ENCODE measurements around the gene ZNF75A. TPM values are rescaled to one million over a fixed set of nuclear protein-coding genes. Genes with fewer than 3 reads are reported as not detected.

Gene ZNF75A
- total RNA-seq, 2 donors from 2014 or later, result 34.9 to 41.5 TPM

DNA sequence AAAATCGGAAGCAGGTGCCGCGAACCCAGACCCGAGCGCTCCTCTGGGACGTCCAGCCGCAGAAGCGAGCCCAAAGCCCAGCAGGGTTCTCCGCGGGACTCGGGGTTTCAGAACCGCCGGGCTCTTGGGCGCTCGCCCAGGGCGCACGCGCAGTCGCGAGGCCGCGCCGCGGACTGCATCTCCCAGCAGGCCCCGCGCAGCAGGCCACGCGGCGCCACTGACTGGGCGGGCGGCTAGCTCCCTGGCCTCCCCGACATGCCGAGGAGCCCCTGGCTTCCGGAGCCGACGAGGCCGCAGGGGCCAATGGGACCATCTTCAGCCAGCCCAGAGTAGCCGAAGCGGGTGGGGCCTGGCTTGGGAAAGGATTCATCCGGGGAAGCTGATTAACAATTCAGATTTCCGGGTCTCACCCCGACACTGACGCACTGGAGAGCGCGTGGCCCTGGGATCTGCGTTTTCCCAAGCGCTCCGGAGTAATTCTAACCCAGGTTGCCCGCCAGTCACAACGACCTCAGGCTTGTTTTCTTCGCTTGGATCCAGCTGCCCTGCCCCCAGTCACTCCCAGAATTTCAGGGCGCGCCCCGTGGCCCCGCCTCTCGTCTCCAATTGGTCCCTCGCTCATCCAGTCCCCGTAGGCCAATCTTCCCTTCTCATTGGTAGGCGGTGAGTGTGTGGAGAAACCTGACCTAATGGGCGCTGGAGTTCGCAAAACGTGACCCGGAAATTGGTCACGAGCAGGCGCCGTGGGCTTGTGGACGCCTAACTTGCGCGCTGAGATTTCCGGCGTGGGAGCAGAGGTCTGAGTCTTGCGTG, 22.4 kb upstream of the ZNF75A start, which contains the start of gene ZNF263:
Gene ZNF263 (plus strand): TSS at position 762 of the 813 bp plus-strand sequence. CDS start 328 bp downstream, outside the sequence.
- H3K9me3 ChIP-seq, result no peaks in the 10 kb centered on the region
- H3K36me3 ChIP-seq, result peaks cover 6 to 12% of the 10 kb centered on the region in 2 donors
- H3K4me1 ChIP-seq (replicated peaks), result peaks cover 9% of the 10 kb centered on the region
- H3K4me3 ChIP-seq, result peak within 1 kb of the TSS; percentile 86 to 94
- DNase-seq (ENCODE audit: low spot score), result peak; percentile 97
- no peaks in the 10 kb centered on the region for H3K27me3 ChIP-seq (replicated peaks; ENCODE audit: insufficient read depth)
- under 1% methylated on average over 44 of the region's 72 CpGs for WGBS
- peak within 1 kb of the TSS; percentile 98 to 99 for H3K27ac ChIP-seq
- intact Hi-C loops (cut with DNase I), result loop anchor here (1.0 to 10.0 kb wide), 4 partner anchors 18 to 222 kb away; partner anchors contain the start of genes CLUAP1, TIGD7, ZNF200 and ZNF75A
- TF ChIP-seq, protein P1, sequence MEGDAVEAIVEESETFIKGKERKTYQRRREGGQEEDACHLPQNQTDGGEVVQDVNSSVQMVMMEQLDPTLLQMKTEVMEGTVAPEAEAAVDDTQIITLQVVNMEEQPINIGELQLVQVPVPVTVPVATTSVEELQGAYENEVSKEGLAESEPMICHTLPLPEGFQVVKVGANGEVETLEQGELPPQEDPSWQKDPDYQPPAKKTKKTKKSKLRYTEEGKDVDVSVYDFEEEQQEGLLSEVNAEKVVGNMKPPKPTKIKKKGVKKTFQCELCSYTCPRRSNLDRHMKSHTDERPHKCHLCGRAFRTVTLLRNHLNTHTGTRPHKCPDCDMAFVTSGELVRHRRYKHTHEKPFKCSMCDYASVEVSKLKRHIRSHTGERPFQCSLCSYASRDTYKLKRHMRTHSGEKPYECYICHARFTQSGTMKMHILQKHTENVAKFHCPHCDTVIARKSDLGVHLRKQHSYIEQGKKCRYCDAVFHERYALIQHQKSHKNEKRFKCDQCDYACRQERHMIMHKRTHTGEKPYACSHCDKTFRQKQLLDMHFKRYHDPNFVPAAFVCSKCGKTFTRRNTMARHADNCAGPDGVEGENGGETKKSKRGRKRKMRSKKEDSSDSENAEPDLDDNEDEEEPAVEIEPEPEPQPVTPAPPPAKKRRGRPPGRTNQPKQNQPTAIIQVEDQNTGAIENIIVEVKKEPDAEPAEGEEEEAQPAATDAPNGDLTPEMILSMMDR (IDR thresholded peaks at IDR 0.05), result peak in 1 of 4 experiments; percentile 32
- TF ChIP-seq POLR2A (IDR thresholded peaks at IDR 0.05), result peak; percentile 49
- TF ChIP-seq POLR2AphosphoS5 (IDR thresholded peaks at IDR 0.05), result peak; percentile 98

DNA sequence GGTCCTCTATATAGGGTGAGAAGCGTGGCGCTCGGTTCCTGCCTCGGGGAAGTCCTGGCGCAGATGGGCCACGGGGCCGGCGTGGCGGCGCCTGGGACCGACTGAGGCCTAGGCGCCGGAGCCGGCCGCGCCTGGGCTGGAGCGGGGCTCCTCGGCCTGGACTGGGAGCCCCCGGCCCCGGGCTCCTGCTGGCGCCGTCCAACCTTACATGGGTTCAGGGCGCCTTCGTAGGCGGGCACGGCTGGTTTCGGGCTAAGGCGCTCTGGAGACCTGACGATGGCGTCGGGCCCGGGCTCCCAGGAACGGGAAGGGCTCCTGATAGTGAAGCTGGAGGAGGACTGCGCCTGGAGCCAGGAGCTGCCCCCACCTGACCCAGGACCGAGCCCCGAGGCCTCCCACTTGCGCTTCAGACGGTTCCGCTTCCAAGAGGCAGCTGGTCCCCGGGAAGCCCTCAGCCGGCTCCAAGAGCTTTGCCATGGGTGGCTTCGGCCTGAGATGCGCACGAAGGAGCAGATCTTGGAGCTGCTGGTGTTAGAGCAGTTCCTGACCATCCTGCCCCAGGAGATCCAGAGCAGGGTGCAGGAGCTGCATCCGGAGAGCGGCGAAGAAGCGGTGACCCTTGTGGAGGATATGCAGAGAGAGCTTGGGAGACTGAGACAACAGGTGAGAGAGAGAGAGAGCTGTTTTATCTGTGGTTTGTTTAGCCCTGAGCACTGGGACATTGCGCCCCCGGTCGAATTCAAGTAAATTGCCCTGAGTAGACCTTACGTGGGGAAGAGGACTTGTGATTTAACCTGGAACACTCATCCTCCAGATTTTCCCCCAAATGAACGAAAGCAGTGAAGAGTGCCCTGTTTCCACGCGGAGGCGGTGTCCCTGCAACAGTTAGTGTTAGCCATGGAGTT, 21.5 kb upstream of the ZNF75A start:
- intact Hi-C loops (cut with DNase I), result loop anchor here (2.0 to 10.0 kb wide), 3 partner anchors 19 to 221 kb away; partner anchors contain the start of genes CLUAP1, TIGD7 and ZNF75A
- no peak for TF ChIP-seq POLR2AphosphoS5 (IDR thresholded peaks at IDR 0.05)
- H3K4me1 ChIP-seq (replicated peaks), result peaks cover 9% of the 10 kb centered on the region
- DNase-seq (ENCODE audit: low spot score), result no peak
- WGBS, result 3% methylated on average over 56 of the region's 56 CpGs
- no peaks in the 10 kb centered on the region for H3K27me3 ChIP-seq (replicated peaks; ENCODE audit: insufficient read depth)
- H3K4me3 ChIP-seq, result peak overlapping the region; percentile 86 to 94
- H3K9me3 ChIP-seq, result no peaks in the 10 kb centered on the region
- peaks cover 6 to 16% of the 10 kb centered on the region in 2 donors for H3K36me3 ChIP-seq
- peak overlapping the region; percentile 98 to 99 for H3K27ac ChIP-seq

DNA sequence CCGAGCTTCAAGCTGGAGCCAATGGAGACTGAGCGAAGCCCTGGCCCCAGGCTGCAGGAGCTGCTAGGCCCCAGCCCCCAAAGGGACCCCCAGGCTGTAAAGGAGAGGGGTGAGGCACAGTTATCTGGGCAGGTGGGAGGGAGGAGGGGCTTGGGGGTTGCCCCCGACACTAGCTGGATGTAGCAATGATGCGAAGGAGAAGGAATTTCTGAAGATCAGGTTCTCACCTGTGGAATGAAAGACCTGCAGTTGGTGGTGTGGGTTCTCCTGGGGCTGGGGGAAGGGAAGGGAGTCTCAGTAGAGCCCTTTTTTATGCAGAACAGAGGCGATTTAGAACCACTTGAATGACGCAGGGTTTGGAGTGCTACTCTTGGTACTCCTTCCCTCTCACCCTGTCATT, 20.2 kb upstream of the ZNF75A start:
- no peak for DNase-seq (ENCODE audit: low spot score)
- 80% methylated on average over 6 of the region's 6 CpGs for WGBS
- no peaks in the 10 kb centered on the region for H3K27me3 ChIP-seq (replicated peaks; ENCODE audit: insufficient read depth)
- H3K4me1 ChIP-seq (replicated peaks), result peaks cover 9% of the 10 kb centered on the region
- H3K9me3 ChIP-seq, result peaks cover 11% of the 10 kb centered on the region
- peaks cover 11 to 28% of the 10 kb centered on the region in 2 donors for H3K36me3 ChIP-seq
- H3K4me3 ChIP-seq, result peak overlapping the region in 1 of 2 donors; percentile 94
- intact Hi-C loops (cut with DNase I), result loop anchor here (10.0 kb wide), 1 partner anchor 220 kb away; the partner anchor contains the start of gene CLUAP1
- no peak overlapping the region for H3K27ac ChIP-seq
- no peak for TF ChIP-seq POLR2AphosphoS5 (IDR thresholded peaks at IDR 0.05)
- TF ChIP-seq POLR2A (IDR thresholded peaks at IDR 0.05), result no peak
- TF ChIP-seq, protein P1 (IDR thresholded peaks at IDR 0.05), result no peak

DNA sequence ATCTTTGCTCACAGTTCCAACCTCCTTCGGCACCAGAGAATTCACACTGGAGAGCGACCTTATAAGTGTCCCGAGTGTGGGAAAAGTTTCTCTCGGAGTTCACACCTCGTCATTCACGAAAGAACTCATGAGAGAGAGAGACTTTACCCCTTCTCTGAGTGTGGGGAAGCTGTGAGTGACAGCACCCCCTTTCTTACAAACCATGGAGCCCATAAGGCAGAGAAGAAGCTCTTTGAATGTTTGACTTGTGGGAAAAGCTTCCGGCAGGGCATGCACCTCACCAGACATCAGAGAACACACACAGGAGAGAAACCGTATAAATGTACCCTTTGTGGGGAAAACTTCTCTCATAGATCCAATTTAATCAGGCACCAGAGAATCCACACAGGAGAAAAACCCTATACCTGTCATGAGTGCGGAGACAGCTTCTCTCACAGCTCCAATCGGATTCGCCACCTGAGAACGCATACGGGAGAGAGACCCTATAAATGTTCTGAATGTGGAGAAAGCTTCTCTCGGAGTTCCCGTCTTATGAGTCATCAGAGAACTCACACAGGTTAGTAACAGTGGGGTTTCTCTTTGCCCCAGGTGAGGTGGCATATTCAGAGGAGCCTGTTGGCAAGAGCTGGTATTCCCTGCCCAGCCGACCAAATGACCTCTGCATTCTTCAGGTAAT, 15.2 kb upstream of the ZNF75A start:
- TF ChIP-seq, protein P1 (IDR thresholded peaks at IDR 0.05), result no peak
- TF ChIP-seq POLR2AphosphoS5 (IDR thresholded peaks at IDR 0.05) (no peak), POLR2A (IDR thresholded peaks at IDR 0.05) (no peak)
- intact Hi-C loops (cut with DNase I), result loop anchor here (10.0 kb wide), 1 partner anchor 215 kb away; the partner anchor contains the start of gene CLUAP1

More for the DNA sequence above, 15.2 kb upstream of the ZNF75A start:
- H3K4me3 ChIP-seq, result no peak overlapping the region
- no peak for DNase-seq (ENCODE audit: low spot score)
- peaks cover 20 to 48% of the 10 kb centered on the region in 2 donors for H3K36me3 ChIP-seq
- WGBS, result 98% methylated on average over 16 of the region's 16 CpGs
- H3K9me3 ChIP-seq, result peaks cover 18% of the 10 kb centered on the region
- no peak overlapping the region for H3K27ac ChIP-seq
- H3K4me1 ChIP-seq (replicated peaks), result peaks cover 1% of the 10 kb centered on the region
- no peaks in the 10 kb centered on the region for H3K27me3 ChIP-seq (replicated peaks; ENCODE audit: insufficient read depth)
